SK-N-SH treated with all-trans-retinoic acid at 6 μM for 48 hours (cell line): ENCODE data around the gene NCOA4.

Experiments used
- ATAC-seq: fragments of 200-7000 bp; cut with Tn5 transposase; 3 replicates; pipeline ENCODE4 v1.9.1; 2020; ENCODE audit warnings: mild to moderate bottlenecking, moderate library complexity
- ARNTL ChIP-seq: fragments of 450-650 bp; formaldehyde crosslinking; IDR thresholded peaks from 2 replicates; pipeline ENCODE4 v1.5.0; 2020; ENCODE audit warnings: low read depth, mild to moderate bottlenecking, moderate library complexity, borderline replicate concordance
- BACH2 ChIP-seq: fragments of 250-450 bp; sonication (Bioruptor Pico); IDR thresholded peaks from 2 replicates; pipeline ENCODE4 v1.9.0; 2021; ENCODE audit warnings: mild to moderate bottlenecking, borderline replicate concordance
- ESRRG ChIP-seq: fragments of 250-450 bp; sonication (Bioruptor Pico); IDR thresholded peaks from 2 replicates; pipeline ENCODE4 v1.6.1; 2021; ENCODE audit warnings: mild to moderate bottlenecking
- GLIS3 ChIP-seq: fragments of 250-450 bp; sonication (Bioruptor Pico); IDR thresholded peaks from 2 replicates; pipeline ENCODE4 v1.5.0; 2020; ENCODE audit warnings: mild to moderate bottlenecking, moderate library complexity
- OSR1 ChIP-seq: fragments of 250-450 bp; sonication (Bioruptor Pico); IDR thresholded peaks from 2 replicates; pipeline ENCODE4 v1.8.0; 2022; ENCODE audit warnings: moderate library complexity, mild to moderate bottlenecking, inconsistent platforms
- PPARA ChIP-seq: fragments of 250-450 bp; sonication (Bioruptor Pico); IDR thresholded peaks from 2 replicates; pipeline ENCODE4 v1.5.0; 2020; ENCODE audit warnings: mild to moderate bottlenecking, borderline replicate concordance
- RARB ChIP-seq: fragments of 250-450 bp; sonication (Bioruptor Pico); IDR thresholded peaks from 2 replicates; pipeline ENCODE4 v1.8.0; 2021; ENCODE audit warnings: mild to moderate bottlenecking, moderate library complexity
- SNAI2 ChIP-seq: fragments of 250-450 bp; sonication (Bioruptor Pico); IDR thresholded peaks from 2 replicates; pipeline ENCODE4 v1.5.0; 2020; ENCODE audit warnings: mild to moderate bottlenecking, moderate library complexity
- TCF4 ChIP-seq: fragments of 250-450 bp; sonication (Bioruptor Pico); IDR thresholded peaks from 2 replicates; pipeline ENCODE4 v1.8.0; 2021; ENCODE audit warnings: mild to moderate bottlenecking, moderate library complexity, borderline replicate concordance
- TOX ChIP-seq: fragments of 250-450 bp; sonication (Bioruptor Pico); IDR thresholded peaks from 2 replicates; pipeline ENCODE4 v1.8.0; 2021; ENCODE audit warnings: mild to moderate bottlenecking, moderate library complexity, borderline replicate concordance
- ZC3H10 ChIP-seq: fragments of 250-450 bp; sonication (Bioruptor Pico); IDR thresholded peaks from 2 replicates; pipeline ENCODE4 v1.5.1; 2021; ENCODE audit warnings: mild to moderate bottlenecking, moderate library complexity
- ZFP3 ChIP-seq: fragments of 250-450 bp; sonication (Bioruptor Pico); IDR thresholded peaks from 2 replicates; pipeline ENCODE4 v1.5.0; 2020; ENCODE audit warnings: mild to moderate bottlenecking, moderate library complexity
- ZFP30 ChIP-seq: fragments of 450-650 bp; formaldehyde crosslinking; IDR thresholded peaks from 2 replicates; pipeline ENCODE4 v1.5.0; 2022; ENCODE audit warnings: mild to moderate bottlenecking, moderate library complexity
- ZNF70 ChIP-seq: fragments of 450-650 bp; formaldehyde crosslinking; IDR thresholded peaks from 2 replicates; pipeline ENCODE4 v1.5.0; 2020; ENCODE audit warnings: mild to moderate bottlenecking, moderate library complexity
- ZNF8 ChIP-seq: fragments of 450-650 bp; formaldehyde crosslinking; IDR thresholded peaks from 2 replicates; pipeline ENCODE4 v1.5.0; 2020; ENCODE audit warnings: mild to moderate bottlenecking, moderate library complexity
- TF ChIP-seq, protein P1 (sequence below): fragments of 250-450 bp; sonication (Bioruptor Pico); IDR thresholded peaks from 2 replicates; pipeline ENCODE4 v1.8.0; 2021; ENCODE audit warnings: low read depth, mild to moderate bottlenecking, moderate library complexity, borderline replicate concordance
- TF ChIP-seq, protein P2 (sequence below): fragments of 250-450 bp; sonication (Bioruptor Pico); IDR thresholded peaks from 2 replicates; pipeline ENCODE4 v1.5.0; 2020; ENCODE audit warnings: mild to moderate bottlenecking, moderate library complexity
- TF ChIP-seq, protein P3 (sequence below): fragments of 250-450 bp; sonication (Bioruptor Pico); IDR thresholded peaks from 2 replicates; pipeline ENCODE4 v1.5.1; 2021; ENCODE audit warnings: mild to moderate bottlenecking, moderate library complexity

The NCOA4 gene

DNA sequence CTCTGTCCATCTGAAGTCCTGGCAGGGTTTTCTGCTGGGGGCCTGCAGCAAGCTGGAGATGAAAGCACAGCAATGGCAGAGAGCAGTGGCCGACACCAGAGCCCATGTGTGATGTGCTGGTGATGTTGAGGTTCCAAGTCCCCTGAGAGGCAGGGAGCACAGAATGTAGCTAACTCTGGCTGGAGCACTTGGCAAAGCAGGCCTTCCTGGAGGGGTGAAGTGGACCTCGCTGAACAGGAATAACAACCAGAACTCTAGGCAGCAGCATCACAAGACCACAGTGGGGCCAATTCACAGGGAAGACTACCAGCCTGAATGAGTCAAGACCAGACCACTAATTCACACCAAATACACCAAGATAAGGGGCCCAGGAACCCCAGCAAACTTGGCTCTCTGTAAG is 38.5 kb upstream of the NCOA4 start (continued):
- TF ChIP-seq, protein P1, sequence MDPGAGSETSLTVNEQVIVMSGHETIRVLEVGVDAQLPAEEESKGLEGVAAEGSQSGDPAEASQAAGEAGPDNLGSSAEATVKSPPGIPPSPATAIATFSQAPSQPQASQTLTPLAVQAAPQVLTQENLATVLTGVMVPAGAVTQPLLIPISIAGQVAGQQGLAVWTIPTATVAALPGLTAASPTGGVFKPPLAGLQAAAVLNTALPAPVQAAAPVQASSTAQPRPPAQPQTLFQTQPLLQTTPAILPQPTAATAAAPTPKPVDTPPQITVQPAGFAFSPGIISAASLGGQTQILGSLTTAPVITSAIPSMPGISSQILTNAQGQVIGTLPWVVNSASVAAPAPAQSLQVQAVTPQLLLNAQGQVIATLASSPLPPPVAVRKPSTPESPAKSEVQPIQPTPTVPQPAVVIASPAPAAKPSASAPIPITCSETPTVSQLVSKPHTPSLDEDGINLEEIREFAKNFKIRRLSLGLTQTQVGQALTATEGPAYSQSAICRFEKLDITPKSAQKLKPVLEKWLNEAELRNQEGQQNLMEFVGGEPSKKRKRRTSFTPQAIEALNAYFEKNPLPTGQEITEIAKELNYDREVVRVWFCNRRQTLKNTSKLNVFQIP = no peak

DNA sequence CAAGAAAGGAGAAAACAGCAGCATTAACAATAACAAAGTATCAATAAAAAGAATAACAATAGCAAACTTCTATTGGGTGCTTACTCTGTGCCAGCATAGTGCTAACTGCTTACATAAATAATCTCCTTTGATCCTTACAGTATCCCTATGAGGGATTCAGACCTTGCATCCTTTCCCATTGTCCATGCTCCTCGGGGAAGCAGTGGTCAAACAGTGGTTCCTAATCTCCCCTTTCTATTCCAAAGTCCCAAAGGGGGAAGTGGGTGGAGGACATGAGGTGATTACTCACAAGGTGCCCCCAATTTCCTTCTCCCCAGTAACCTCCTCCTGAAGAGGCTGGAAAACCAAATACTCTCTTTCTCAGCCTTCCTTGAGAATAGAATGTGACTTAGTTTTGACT is 37.7 kb upstream of the NCOA4 start:
- no peak for TF ChIP-seq ZNF70
- no peak for TF ChIP-seq ZFP3 (CRISPR knock-in tag)
- TF ChIP-seq, protein P2, sequence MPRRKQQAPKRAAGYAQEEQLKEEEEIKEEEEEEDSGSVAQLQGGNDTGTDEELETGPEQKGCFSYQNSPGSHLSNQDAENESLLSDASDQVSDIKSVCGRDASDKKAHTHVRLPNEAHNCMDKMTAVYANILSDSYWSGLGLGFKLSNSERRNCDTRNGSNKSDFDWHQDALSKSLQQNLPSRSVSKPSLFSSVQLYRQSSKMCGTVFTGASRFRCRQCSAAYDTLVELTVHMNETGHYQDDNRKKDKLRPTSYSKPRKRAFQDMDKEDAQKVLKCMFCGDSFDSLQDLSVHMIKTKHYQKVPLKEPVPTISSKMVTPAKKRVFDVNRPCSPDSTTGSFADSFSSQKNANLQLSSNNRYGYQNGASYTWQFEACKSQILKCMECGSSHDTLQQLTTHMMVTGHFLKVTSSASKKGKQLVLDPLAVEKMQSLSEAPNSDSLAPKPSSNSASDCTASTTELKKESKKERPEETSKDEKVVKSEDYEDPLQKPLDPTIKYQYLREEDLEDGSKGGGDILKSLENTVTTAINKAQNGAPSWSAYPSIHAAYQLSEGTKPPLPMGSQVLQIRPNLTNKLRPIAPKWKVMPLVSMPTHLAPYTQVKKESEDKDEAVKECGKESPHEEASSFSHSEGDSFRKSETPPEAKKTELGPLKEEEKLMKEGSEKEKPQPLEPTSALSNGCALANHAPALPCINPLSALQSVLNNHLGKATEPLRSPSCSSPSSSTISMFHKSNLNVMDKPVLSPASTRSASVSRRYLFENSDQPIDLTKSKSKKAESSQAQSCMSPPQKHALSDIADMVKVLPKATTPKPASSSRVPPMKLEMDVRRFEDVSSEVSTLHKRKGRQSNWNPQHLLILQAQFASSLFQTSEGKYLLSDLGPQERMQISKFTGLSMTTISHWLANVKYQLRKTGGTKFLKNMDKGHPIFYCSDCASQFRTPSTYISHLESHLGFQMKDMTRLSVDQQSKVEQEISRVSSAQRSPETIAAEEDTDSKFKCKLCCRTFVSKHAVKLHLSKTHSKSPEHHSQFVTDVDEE (CRISPR knock-in tag) = no peak
- no peak for TF ChIP-seq ZNF8 (CRISPR knock-in tag)
- TF ChIP-seq GLIS3 (CRISPR knock-in tag) = no peak
- no peak for TF ChIP-seq RARB (CRISPR knock-in tag)
- TF ChIP-seq PPARA = no peak
- TF ChIP-seq ZC3H10 (CRISPR knock-in tag) = no peak
- no peak for TF ChIP-seq BACH2 (CRISPR knock-in tag)
- no peak for TF ChIP-seq TOX (CRISPR knock-in tag)
- TF ChIP-seq, protein P1 = no peak
- ATAC-seq = no peak

DNA sequence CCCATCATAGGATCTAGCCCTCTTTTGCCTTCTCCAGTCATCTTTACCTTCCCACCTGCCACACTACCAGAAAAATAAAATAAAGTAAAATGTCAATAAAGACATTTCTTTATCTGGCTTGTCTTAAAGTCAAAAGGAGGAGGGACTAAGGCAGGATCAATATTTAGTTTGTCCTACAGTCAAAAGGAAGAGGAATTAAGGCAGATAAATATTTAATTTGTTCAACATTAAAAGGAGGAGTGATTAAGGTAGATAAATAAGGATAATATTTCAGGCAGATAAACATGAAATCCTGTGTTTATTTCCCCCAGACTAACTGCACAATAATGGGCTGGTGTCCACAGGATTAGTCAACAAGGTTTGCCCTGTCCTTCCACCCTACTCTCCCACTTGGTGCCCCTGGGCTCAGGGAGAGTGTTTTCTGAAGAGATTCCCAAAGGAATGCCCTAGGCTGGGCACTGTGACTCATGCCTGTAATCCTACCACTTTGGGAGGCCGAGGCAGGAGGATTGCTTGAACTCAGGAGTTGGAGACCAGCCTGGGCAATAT is 33.9 kb upstream of the NCOA4 start:
- ATAC-seq = no peak
- no peak for TF ChIP-seq RARB (CRISPR knock-in tag)
- TF ChIP-seq ZC3H10 (CRISPR knock-in tag) = no peak
- TF ChIP-seq ARNTL = no peak
- TF ChIP-seq, protein P2 (CRISPR knock-in tag) = no peak

DNA sequence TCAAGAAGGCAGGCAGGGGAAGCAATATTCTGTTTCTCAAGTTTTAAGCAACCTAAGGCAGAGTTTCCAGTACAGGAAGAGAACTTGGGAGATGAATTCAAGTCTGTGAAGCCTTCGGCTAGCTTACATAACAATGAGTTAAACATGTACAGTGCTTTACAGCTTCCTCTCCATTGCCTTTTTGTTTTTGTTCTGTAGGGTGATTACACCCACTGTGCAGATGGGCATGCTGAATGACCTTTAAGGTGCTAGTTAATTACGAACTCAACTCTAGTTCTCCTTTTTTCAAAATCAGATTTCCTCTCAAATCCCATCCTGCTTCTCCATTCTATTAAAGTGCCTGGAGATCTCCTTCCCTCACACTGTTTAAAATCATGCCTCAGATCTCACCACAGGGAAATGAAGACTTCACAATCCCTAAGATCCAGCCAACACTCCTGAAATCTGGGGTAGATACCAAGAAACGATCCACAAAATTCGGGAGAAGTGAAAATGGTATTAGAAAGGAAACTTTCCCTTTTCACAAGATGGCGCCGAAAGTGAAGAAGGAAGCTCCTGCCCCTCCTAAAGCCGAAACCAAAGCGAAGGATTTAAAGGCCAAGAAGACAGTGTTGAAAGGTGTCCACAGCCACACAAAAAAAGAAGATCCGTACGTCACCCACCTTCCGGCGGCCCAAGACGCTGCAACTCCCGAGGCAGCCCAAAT is 32.5 kb upstream of the NCOA4 start:
- no peak for ATAC-seq
- TF ChIP-seq ESRRG (CRISPR knock-in tag) (no peak), ZNF8 (CRISPR knock-in tag) (no peak)
- TF ChIP-seq, protein P3, sequence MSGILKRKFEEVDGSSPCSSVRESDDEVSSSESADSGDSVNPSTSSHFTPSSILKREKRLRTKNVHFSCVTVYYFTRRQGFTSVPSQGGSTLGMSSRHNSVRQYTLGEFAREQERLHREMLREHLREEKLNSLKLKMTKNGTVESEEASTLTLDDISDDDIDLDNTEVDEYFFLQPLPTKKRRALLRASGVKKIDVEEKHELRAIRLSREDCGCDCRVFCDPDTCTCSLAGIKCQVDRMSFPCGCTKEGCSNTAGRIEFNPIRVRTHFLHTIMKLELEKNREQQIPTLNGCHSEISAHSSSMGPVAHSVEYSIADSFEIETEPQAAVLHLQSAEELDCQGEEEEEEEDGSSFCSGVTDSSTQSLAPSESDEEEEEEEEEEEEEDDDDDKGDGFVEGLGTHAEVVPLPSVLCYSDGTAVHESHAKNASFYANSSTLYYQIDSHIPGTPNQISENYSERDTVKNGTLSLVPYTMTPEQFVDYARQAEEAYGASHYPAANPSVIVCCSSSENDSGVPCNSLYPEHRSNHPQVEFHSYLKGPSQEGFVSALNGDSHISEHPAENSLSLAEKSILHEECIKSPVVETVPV (CRISPR knock-in tag) = no peak

DNA sequence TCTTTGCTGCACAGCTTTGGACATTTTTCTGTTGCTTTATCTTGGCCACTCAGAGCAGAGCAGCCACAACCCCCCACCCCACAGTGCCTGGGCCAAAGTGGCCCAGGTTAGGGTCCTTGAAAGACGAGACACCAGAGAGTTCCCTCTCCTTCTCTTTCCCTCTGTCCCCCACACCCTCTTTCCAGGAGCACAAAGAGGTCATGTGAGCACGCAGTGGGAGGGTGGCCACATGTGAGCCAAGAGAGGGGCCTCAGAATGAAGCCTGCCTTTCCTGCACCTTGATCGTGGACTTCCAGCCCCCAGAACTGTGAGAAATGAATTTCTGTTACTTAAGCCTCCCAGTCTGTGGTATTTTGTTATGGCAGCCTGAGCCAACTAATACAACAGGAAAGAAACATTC is 30.3 kb upstream of the NCOA4 start:
- no peak for ATAC-seq
- no peak for TF ChIP-seq TCF4
- no peak for TF ChIP-seq RARB (CRISPR knock-in tag)
- no peak for TF ChIP-seq ZC3H10 (CRISPR knock-in tag)
- TF ChIP-seq SNAI2 (CRISPR knock-in tag) = no peak
- TF ChIP-seq TOX (CRISPR knock-in tag) = no peak
- TF ChIP-seq OSR1 (CRISPR knock-in tag) = no peak
- no peak for TF ChIP-seq ZFP3 (CRISPR knock-in tag)
- TF ChIP-seq ESRRG (CRISPR knock-in tag) = no peak
- TF ChIP-seq PPARA = no peak
- TF ChIP-seq GLIS3 (CRISPR knock-in tag) = no peak
- TF ChIP-seq ZFP30 (CRISPR knock-in tag) = no peak
- TF ChIP-seq, protein P2 (CRISPR knock-in tag) = no peak
